Mesangial cell (primary cell): ENCODE data around the gene PRG3. TPM values are rescaled to one million over a fixed set of nuclear protein-coding genes. Genes with fewer than 3 reads are reported as not detected.

Source experiments
- total RNA-seq: library from RNA; depleted of rRNA; stranded (reverse); fragments of >200 nt; gene quantifications from 2 replicates; pipeline ENCODE4 v1.2.3, GENCODE V29; 2015

Gene PRG3, protein sequence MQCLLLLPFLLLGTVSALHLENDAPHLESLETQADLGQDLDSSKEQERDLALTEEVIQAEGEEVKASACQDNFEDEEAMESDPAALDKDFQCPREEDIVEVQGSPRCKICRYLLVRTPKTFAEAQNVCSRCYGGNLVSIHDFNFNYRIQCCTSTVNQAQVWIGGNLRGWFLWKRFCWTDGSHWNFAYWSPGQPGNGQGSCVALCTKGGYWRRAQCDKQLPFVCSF
- not detected in 2 replicates for total RNA-seq

GRCh38 chr11:57380975-57381374 is at the start of gene PRG3:
Gene PRG3, minus strand, starts transcription at chr11:57381150. Its CDS starts 442 bp downstream, at chr11:57380708.

DNA sequence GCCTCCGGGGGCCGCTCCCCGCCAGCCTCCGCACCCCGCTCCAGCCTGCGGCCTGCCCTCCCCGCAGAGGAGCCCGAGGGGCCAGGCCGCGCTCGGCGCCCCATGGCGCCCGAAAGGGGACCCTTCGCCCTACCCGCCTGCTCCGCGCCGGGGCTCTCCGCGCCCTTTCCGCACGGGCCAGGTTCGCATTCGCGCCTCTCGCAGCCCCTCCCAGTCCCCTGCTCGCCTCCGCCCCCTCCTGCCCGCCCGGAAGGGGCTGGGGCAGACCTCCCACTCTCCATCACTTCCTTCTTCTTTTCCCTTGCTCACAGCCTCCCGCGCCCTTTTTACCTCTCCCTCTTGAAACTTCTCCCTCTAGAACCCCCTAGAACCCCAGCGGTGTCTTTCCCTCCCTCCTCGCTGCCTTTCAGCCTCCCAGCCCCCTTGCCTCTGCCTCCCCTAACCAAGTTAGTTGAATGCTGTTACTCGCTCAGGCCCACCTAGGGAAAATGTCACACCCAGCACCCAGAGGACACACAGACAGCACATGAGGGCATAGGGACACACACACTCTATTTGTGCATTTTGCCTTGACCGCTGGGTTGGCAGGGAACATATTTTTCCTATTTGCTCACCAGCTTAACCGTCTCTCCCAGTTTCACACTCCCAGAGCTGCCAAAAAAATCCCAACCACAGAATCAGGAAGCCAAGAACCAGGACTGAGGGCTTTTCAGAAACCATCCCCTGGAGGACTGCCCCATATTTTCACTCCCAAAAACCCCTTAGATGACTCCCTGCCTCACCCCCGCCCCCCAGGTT is 46.2 kb upstream of the PRG3 start, which contains the start of gene SLC43A3:
Gene SLC43A3 (minus strand): TSS at position 193 of the 798 bp plus-strand sequence. CDS start 949 bp downstream, outside the sequence.

GRCh38 chr11:57390535-57390934 is 9.6 kb upstream of the PRG3 start, which contains the start of gene PRG2:
Gene PRG2, minus strand, starts transcription at chr11:57390650. Its CDS starts 706 bp downstream, at chr11:57389944.

DNA sequence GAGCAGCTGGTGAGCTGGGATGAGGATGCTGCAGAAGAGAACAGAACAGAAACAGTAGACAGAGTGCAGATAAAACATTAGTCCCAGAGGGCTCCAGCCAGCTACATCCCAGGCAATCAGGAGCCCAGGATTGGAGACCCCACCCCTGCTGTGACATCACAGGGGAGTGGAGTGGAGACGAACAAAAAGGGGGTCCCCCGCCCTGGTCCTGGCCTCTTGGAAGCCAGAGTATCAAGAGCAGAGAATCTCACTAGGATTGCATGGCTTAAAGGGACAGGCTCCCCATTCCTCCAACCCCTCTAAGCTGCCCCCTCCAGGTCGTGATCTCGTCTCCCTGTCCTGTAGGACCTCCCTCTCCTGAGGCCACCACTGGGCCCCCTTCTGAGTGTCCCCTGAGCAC is 42.8 kb downstream of the PRG3 start, which contains the start of gene P2RX3:
Gene P2RX3 (plus strand): TSS at position 211 of the 400 bp plus-strand sequence. CDS start 199 bp downstream, outside the sequence.

GRCh38 chr11:57335343-57336110 is 45.4 kb downstream of the PRG3 start, which contains the start of gene SSRP1:
Gene SSRP1, minus strand, starts transcription at chr11:57335892. Its CDS starts 771 bp downstream, at chr11:57335121.

Other genes starting within 250 kb of the PRG3 start
- gene LRRC55, start 199.2 kb downstream of the PRG3 start, total RNA-seq = not detected in 2 replicates
- not detected in 2 replicates for gene APLNR, start 143.9 kb downstream of the PRG3 start, total RNA-seq
- gene TNKS1BP1, start 56.2 kb downstream of the PRG3 start, total RNA-seq = 75.8 and 146 TPM in 2 replicates
- 74.0 and 131 TPM in 2 replicates for gene SSRP1, start 45.3 kb downstream of the PRG3 start, total RNA-seq
- not detected in 2 replicates for gene P2RX3, start 42.8 kb downstream of the PRG3 start, total RNA-seq
- not detected in 2 replicates for gene PRG2, start 9.5 kb upstream of the PRG3 start, total RNA-seq
- gene SLC43A3, start 46.0 kb upstream of the PRG3 start, total RNA-seq = 15.7 and 44.2 TPM in 2 replicates
- gene RTN4RL2, start 79.4 kb upstream of the PRG3 start, total RNA-seq = 0.16 and 4.4 TPM in 2 replicates
- 9.8 and 12.4 TPM in 2 replicates for gene SLC43A1, start 134.6 kb upstream of the PRG3 start, total RNA-seq
- gene TIMM10, start 149.6 kb upstream of the PRG3 start, total RNA-seq = 37.6 and 71.2 TPM in 2 replicates
- not detected in 2 replicates for gene SMTNL1, start 156.4 kb upstream of the PRG3 start, total RNA-seq
- gene UBE2L6, start 186.5 kb upstream of the PRG3 start, total RNA-seq = 11.9 and 50.8 TPM in 2 replicates
- gene SERPING1, start 216.5 kb upstream of the PRG3 start, total RNA-seq = 5.1 and 28.6 TPM in 2 replicates